NCI-H1930 (cell line): ENCODE data around the gene HEPN1.

Source experiments
- DNase-seq, 2 experiments: peaks; one replicate each; lab custom pipeline; 2025; lab: John Stamatoyannopoulos, UW

HEPN1 gene

GRCh38 chr11:124884869-124885479 lies 34.1 kb upstream of the HEPN1 start:
- DNase-seq: no peak

DNA sequence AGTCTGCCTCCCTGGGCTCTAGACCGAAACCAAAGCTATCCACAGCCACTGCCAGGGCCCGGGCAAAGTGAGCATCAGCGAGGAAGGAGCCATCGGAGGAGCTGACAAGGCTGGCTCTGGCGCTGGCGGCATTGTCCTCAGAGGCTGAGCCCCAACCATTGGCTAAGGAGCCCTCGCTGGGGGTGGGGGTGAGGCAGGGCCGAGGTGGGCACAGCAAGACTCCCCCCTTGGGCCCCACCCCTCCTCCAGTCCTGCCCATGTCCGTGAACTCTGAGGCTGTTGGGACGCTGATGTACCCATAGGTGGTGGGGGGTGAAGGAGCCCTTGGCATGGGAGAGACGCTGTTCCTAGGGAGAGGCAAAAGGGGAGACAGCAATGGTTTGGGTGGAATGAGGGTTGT lies 32.6 kb upstream of the HEPN1 start:
- DNase-seq: no peak

GRCh38 chr11:124886978-124887666 lies 31.9 kb upstream of the HEPN1 start:
- DNase-seq: no peak

GRCh38 chr11:124887667-124888013 lies 31.4 kb upstream of the HEPN1 start:
- no peak for DNase-seq

DNA sequence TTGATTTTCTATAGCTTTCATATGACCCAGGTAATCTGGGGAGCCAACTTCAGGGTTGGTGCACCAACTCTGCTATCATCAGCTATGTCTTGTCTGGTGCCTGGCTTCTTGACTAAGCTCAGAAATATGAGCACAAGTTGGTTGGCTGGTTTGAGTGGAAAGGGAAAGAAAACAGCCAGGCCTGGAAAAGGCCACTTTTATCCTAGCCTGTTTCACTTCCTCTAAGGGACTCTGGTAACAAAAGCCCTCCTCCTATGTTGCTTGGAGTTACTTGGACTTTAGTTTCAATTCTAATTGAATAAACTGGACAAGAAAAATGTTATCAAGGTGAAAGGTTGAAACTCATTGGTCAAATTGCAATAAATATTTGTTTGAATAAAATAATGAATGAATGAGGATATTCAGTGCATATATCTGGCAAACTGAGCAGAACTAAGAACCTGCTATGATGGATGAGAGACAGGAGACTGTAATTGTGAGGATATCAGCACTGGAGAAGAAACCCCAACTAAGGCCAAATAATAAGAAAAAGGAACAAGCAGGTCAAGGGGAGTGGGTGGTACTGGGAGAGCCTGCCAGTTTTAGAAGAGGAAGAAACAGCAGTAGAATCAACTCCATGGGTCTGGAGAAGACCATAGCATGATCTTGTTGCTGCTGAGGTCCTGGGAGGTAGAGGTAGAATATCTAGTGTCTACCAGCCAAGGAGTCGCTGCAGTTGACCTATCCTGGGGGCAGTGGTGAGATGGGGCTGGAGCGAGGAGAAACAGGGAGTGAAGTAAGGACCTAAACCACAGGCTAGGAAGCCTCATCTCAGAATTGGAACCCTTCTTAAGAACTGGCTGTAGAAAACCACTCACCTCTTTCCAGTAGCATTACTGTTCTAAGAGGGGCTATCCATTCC lies 29.6 kb upstream of the HEPN1 start:
- no peak for DNase-seq

- no peak for DNase-seq
Observed at GRCh38 chr11:124890151-124890550, 28.9 kb upstream of the HEPN1 start.

DNA sequence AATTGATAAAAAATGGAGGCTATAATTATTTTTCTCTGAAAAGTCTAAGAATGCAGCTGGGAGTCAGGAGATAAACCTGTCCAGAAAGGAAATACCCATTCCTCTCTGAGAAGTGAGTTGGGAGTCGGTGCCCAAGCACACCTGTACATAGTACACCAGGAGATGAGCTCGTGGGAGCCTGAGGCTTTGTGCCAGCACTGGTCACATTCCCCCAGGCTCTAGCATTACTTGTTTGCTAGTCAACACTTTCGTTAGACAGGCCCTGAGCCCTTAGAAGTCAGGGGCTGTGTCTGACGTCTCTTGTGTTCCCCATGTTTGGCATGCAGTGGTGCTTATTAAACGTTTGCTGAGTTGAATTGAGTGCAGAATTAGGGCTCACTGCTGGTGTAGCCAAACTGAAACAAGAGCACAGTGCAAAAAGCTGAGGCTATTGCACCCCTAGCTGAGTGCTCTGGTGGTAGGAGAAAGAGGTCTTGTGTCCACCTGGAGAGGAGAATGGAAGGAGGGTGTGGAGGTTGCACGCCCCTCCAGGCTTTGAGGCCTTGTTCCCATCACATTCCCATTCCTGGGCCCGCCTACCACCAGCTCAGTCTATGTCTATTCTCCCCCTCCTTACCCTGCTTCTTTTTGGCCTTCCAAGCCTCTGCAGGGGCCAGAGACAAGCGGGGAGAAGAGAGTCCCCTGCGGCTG lies 28.2 kb upstream of the HEPN1 start:
- DNase-seq: no peak

DNA sequence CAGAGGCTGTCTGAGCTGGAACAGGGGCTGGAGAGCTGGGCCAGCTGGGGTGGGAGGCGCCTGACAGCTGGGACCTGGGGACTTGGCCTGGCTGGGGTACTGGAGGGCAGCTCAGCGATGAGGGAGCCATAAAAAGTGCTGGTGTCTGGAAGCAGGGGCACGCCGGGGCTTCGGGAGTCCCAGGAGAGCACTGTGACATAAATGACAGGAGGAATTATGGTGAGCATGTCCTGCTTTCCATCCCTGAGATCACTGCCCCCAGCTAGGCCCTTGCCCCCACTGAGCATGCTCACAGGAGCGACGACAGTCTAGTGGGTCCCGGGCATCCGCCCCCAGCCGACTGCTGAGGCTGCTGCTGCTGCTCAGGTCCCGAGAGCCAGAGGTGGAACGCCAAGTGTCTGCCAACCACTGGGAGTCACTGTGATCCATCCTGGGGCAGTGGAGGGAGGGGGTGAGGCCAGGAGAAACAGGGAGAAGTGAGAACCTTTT lies 27.6 kb upstream of the HEPN1 start:
- no peak for DNase-seq

- DNase-seq: no peak
Observed at GRCh38 chr11:124892146-124892545, 26.9 kb upstream of the HEPN1 start.

- no peak for DNase-seq
Observed at GRCh38 chr11:124892750-124893454, 26.1 kb upstream of the HEPN1 start.

DNA sequence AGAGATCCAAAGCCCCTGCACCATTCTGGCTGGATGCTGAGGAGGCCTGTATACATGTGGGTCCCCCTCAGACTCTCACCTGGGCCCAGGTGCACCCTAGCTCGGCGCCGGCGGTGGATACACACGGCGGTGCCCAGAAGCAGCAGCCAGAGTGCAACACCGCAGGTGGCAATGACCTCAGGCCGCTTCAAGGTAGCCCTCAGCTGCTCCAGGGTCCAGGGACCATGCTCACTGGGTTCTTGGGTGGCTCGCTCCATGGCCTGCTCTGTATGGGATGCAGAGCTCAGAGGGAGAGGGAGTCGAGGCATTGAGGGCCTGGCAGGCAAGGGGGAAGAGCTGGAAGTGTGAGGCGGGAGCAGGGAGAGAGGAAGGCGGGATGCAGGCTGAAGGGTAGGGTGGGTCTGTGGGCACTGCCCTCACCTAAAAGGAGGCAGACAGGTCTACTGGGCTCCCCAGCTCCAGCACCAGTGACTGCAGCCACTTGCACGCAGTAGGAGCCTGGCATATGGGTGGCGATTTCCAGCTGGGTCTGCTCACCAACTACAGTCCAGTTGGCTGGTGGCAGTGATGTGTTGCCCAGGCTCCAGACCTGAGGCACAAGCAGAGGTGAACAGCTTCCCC lies 25.2 kb upstream of the HEPN1 start:
- DNase-seq: no peak

- DNase-seq: no peak
Observed at GRCh38 chr11:124894606-124895430, 24.2 kb upstream of the HEPN1 start.

GRCh38 chr11:124895471-124895971 lies 23.5 kb upstream of the HEPN1 start:
- DNase-seq: no peak

DNA sequence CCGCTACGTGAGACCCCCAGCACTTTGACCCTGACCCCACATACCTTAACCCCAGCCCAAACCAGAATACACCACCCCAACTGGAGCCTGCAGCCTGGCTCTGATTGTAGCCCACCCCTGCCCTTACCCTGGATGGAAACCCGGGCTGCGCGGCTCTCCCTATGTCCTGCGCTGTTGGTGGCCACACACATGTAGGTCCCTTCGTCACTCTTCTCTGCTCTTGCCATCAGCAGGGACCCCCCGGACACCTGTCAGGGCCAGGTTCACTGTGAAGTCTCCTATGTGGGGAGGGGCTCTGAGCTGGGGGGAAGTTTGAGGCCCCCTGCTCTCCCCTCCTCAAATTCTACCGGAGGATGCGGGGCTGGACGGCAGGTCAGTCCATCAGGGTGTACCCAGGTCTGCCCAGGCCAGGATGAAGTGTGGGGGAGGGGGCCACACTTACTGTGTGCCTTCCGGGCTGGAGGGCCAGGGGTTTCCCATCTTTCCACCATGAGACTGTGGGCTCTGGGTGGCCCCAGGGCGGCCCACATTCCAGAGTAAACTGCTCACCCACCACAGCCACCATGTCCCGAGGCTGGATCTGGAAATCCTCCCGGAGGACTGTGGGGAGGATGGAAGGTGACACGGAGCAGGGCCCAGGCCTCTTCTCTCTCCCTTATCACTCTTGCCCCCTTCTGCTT lies 22.8 kb upstream of the HEPN1 start:
- DNase-seq: no peak

DNA sequence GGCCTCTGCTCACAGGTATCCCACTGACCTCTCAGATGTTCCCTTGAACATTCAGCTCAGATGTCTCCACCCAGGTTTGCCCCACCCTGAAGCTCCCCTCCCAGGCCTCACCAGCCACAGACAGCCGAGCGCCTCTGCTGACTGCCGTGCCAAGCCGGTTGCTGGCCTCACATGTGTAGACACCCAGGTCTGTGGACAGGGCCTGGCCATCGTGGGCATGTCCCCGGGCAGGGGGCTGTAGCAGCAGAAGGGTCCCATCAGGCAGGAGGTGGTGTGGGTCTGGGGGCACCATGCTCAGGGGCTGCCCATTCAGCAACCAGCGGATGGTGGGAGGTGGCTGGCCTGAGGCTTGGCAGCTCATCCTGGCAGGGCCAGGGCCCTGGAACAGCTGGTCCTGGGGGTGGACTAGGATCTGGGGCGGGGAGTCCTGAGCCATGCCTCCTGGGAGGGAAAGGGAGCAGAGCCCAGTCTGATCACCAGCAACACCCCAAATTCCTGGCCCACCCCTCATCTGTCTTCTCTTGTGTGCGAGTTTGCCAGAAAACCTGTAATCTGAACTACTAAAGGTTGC lies 22.1 kb upstream of the HEPN1 start:
- DNase-seq: no peak

DNA sequence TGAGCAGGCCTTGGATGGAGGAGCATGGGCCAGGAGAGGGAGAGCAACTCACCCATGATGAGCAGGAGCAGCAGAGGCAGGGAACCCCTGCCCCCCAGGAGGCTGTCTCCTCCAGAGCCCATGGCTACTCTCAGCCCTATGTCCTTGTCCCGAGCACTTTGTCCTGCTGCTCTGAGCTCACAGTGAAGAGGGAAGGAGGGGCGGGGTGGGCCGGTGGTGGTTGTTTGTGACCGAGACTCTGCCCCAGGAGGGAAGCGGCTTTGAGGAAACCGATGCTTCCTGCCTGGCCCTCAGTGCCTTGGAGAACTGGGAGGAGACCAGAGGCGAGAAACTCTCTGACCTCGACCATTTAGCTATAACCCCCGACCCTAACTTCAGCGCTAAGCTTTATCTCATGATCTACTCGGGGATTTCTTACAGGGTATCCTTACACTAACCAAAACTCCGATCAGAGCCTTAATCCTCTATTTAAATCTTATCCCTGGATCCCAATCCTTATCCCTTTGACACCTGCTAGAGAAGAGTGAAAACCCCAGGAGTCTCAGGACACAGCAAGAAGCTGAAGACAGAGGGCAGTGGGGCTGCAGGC lies 21.3 kb upstream of the HEPN1 start, which contains the start of gene ROBO4:
Gene ROBO4 (minus strand): TSS at position 192 of the 589 bp plus-strand sequence. CDS start 70 bp downstream, at position 122.
- DNase-seq: no peak

GRCh38 chr11:124898263-124898680 lies 20.8 kb upstream of the HEPN1 start:
- no peak for DNase-seq

- no peak for DNase-seq
Observed at GRCh38 chr11:124898711-124899110, 20.3 kb upstream of the HEPN1 start.
